ENCODE measurements around the gene APOL2. TPM values are rescaled to one million over a fixed set of nuclear protein-coding genes. Genes with fewer than 3 reads are reported as not detected.
"Not testable (repeated sequence)": the region's sequence is repeated elsewhere in the genome, so short reads cannot be mapped to it uniquely, and the experiment has no call there.

The APOL2 gene
- total and polyA plus RNA-seq, 4 donors, result 19.9 to 37.8 (median 30.0) TPM

DNA sequence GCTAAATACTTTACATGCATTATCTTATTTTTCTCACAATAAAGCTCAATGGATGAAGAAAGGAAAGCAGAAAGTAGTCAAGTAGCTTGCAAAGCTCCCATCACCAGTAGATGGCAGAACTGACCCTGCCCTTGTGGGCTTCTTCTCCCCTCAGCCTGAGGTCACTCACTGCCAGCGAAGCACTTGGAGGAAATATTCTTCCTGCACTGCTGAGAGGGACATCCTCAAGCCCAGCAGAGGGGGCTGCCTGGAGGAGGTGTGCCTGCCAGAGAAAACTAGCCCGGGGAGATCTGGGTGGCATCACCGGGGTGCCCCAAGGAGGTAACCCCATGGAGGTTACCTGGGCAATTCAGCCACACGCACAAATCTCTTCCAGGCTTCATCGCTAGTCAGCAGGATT lies 44.4 kb downstream of the APOL2 start:
- Histone ChIP-seq H3K4me1 (ENCODE audit: control insufficient read depth, insufficient read depth, low read length) (peaks cover 25% of the 10 kb centered on the region), H3K27me3 (ENCODE audit: control insufficient read depth, insufficient read depth, low read length) (no peaks in the 10 kb centered on the region), H3K4me3 (ENCODE audit: low read depth, low read length) (no peak overlapping the region), H3K27ac (ENCODE audit: low read depth, low read length) (no peak overlapping the region), H3K9me3 (ENCODE audit: control insufficient read depth, insufficient read depth, low read length) (no peaks in the 10 kb centered on the region), H3K36me3 (ENCODE audit: control insufficient read depth, insufficient read depth, low read length) (no peaks in the 10 kb centered on the region)
- DNase-seq (ENCODE audit: low read depth in 4 of 6, low spot score in 6 of 6), result peak in 2 of 6 donors; percentile 59 to 67
- 52% methylated on average over 4 of the region's 5 CpGs for WGBS (ENCODE audit: insufficient coverage)

DNA sequence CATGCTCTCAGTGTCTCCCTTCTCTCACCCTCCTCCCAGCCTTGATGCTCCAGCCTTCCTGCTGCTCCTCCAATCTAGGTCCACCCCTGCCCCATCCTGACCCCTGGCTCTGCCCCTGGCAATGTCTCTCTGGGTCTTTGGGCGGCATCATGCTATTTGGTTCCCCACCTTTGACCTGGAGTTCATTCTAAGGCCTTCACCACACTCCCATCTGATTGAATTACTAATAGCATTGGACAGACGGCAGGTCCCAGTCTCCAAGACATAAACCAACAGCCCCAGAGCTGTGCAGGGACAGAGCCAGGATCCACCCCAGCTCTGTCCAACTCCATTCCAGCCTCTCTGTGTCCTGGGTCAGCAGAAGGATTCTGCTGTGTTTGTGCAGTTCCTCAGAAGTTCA lies 44.9 kb downstream of the APOL2 start:
- DNase-seq (ENCODE audit: low read depth in 4 of 6, low spot score in 6 of 6), result no peak
- 76% methylated on average over 2 of the region's 2 CpGs for WGBS (ENCODE audit: insufficient coverage)
- Histone ChIP-seq H3K27ac (ENCODE audit: low read depth, low read length) (no peak overlapping the region), H3K27me3 (ENCODE audit: control insufficient read depth, insufficient read depth, low read length) (no peaks in the 10 kb centered on the region), H3K36me3 (ENCODE audit: control insufficient read depth, insufficient read depth, low read length) (no peaks in the 10 kb centered on the region), H3K9me3 (ENCODE audit: control insufficient read depth, insufficient read depth, low read length) (no peaks in the 10 kb centered on the region), H3K4me1 (ENCODE audit: control insufficient read depth, insufficient read depth, low read length) (peaks cover 25% of the 10 kb centered on the region), H3K4me3 (ENCODE audit: low read depth, low read length) (no peak overlapping the region)

DNA sequence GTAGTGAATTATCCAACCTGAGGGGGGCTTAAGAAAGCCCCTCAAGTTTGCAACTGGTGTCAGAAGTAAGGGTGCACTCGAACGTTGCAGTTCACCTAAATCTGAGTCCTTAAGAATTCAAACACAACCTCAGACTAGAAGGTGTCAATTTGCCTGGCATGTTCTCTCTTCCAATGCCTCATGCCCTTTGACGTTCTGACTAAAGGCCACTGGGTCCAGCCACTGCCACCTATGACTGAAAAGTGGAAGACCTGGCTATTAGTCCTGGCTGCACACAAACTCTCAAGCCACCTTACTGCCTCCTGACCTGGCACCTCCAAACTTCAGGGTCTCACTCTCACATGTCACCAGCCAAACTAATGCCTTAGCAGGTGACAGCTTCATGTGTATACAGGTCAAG lies 45.8 kb downstream of the APOL2 start:
- peaks cover 23% of the 10 kb centered on the region for H3K4me1 ChIP-seq (ENCODE audit: control insufficient read depth, insufficient read depth, low read length)
- no peak for DNase-seq (ENCODE audit: low read depth in 4 of 6, low spot score in 6 of 6)
- H3K36me3 ChIP-seq (ENCODE audit: control insufficient read depth, insufficient read depth, low read length), result no peaks in the 10 kb centered on the region
- 56% methylated on average over 3 of the region's 3 CpGs for WGBS (ENCODE audit: insufficient coverage)
- no peak overlapping the region for H3K27ac ChIP-seq (ENCODE audit: low read depth, low read length)
- no peaks in the 10 kb centered on the region for H3K9me3 ChIP-seq (ENCODE audit: control insufficient read depth, insufficient read depth, low read length)
- H3K4me3 ChIP-seq (ENCODE audit: low read depth, low read length), result no peak overlapping the region
- H3K27me3 ChIP-seq (ENCODE audit: control insufficient read depth, insufficient read depth, low read length), result no peaks in the 10 kb centered on the region

DNA sequence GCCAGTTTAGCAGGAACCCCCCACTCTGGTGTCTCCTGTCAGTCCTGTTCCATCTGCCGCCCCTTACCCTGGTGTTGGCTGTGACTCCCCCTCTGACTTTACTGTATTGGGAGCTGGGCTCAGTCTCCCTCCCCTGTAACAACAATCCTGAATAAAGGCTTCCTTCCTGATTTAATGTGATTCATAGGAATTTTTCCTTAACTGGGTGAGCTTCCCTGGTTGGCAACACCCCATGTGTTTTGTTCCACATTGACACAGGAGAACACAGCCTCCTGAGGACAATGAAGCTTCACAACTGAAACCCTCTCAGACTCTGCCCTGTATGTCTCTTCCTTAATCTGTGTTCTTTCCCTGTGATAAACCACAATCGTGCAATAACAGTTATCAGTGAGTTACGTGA lies 46.2 kb downstream of the APOL2 start:
- Histone ChIP-seq H3K27me3 (ENCODE audit: control insufficient read depth, insufficient read depth, low read length) (no peaks in the 10 kb centered on the region), H3K27ac (ENCODE audit: low read depth, low read length) (no peak overlapping the region), H3K4me3 (ENCODE audit: low read depth, low read length) (no peak overlapping the region), H3K4me1 (ENCODE audit: control insufficient read depth, insufficient read depth, low read length) (peaks cover 20% of the 10 kb centered on the region), H3K9me3 (ENCODE audit: control insufficient read depth, insufficient read depth, low read length) (no peaks in the 10 kb centered on the region), H3K36me3 (ENCODE audit: control insufficient read depth, insufficient read depth, low read length) (no peaks in the 10 kb centered on the region)
- no peak for DNase-seq (ENCODE audit: low read depth in 4 of 6, low spot score in 6 of 6)
- 90% methylated on average over 3 of the region's 3 CpGs for WGBS (ENCODE audit: insufficient coverage)

DNA sequence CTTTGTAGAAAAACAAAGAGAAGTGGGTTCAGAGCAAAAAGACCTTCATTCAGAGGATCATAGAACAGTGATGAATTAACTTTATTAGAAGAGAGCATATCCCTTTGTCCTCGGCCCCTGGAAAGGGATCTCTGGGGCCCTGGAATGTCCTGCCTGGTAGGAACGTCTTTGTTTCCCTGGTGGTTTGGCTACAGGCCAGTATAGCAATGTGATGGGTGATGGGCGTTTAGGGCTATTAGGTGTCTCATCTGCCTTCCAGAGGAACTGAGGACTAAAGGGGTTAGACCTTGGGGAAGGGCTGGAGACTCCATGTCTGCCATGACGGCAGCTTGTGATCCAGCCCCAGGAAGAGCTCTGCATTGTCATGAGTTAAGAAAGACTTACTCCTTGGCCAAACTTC lies 46.8 kb downstream of the APOL2 start:
- Histone ChIP-seq H3K36me3 (ENCODE audit: control insufficient read depth, insufficient read depth, low read length) (no peaks in the 10 kb centered on the region), H3K27ac (ENCODE audit: low read depth, low read length) (no peak overlapping the region), H3K4me1 (ENCODE audit: control insufficient read depth, insufficient read depth, low read length) (peaks cover 15% of the 10 kb centered on the region), H3K9me3 (ENCODE audit: control insufficient read depth, insufficient read depth, low read length) (no peaks in the 10 kb centered on the region), H3K27me3 (ENCODE audit: control insufficient read depth, insufficient read depth, low read length) (no peaks in the 10 kb centered on the region), H3K4me3 (ENCODE audit: low read depth, low read length) (no peak overlapping the region)
- no peak for DNase-seq (ENCODE audit: low read depth in 4 of 6, low spot score in 6 of 6)
- 40% methylated on average over 4 of the region's 4 CpGs for WGBS (ENCODE audit: insufficient coverage)

DNA sequence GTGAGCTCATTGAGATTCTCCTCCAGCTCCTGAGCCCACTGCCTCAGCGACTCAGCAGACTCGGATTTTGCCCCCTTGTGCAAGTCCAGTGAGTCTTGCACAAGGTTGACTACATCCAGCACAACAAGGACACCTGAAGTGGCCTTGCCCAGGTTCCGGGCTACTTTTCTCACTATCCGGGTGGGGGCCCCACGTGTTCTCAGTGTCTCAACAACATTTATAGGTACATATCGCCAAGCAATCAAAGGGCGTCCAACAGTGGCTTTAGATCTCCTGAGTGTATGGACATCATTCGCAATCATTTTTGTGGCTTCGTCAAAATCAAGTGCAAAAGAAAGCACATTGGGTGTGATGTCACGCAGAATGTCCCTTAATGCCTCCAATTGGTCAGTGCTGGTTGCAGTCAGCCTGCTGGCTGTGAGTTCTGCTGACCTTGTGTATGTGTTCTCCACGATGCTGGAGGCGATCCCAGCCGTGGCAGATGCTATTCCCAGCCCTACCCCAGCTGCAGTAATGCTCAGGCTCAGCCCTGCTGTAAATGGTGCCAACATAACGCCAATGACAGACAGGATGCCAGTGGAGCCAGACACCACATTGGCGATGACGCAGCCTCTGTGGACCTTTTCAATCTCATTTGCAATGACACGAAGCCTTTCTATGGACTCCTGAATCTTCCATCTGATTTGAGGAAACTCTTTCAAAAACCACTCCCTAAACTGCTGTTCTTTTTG lies 48.1 kb downstream of the APOL2 start:
- WGBS (ENCODE audit: insufficient coverage), result 66% methylated on average over 16 of the region's 17 CpGs
- no peak overlapping the region for H3K27ac ChIP-seq (ENCODE audit: low read depth, low read length)
- peak in 2 of 6 donors; percentile 71 to 78 for DNase-seq (ENCODE audit: low read depth in 4 of 6, low spot score in 6 of 6)
- H3K4me1 ChIP-seq (ENCODE audit: control insufficient read depth, insufficient read depth, low read length), result peaks cover 3% of the 10 kb centered on the region
- no peak overlapping the region for H3K4me3 ChIP-seq (ENCODE audit: low read depth, low read length)
- no peaks in the 10 kb centered on the region for H3K9me3 ChIP-seq (ENCODE audit: control insufficient read depth, insufficient read depth, low read length)
- H3K36me3 ChIP-seq (ENCODE audit: control insufficient read depth, insufficient read depth, low read length), result no peaks in the 10 kb centered on the region
- H3K27me3 ChIP-seq (ENCODE audit: control insufficient read depth, insufficient read depth, low read length), result no peaks in the 10 kb centered on the region

DNA sequence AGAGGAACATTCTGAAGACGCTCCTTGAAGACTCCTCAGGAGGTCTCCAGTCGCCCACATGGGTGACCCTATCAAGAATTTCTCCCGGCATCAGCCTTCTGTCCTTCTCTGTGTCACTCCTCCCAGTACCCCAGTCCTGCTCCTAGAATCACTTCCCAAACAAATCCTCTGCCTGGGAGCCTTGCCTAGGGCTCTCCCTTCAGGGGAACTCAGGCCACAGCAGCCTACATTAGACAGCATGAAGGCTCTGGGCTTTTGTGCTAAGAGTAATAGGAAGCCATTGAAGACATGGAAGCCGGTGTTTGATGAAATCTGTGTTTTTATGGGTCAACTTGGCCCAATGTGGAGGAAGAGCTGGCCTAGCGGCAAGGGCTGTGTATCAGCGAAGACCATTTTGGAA lies 51.5 kb downstream of the APOL2 start:
- H3K4me3 ChIP-seq (ENCODE audit: low read depth, low read length); H3K36me3 ChIP-seq (ENCODE audit: control insufficient read depth, insufficient read depth, low read length); H3K27me3 ChIP-seq (ENCODE audit: control insufficient read depth, insufficient read depth, low read length); DNase-seq (ENCODE audit: low read depth in 4 of 6, low spot score in 6 of 6); H3K4me1 ChIP-seq (ENCODE audit: control insufficient read depth, insufficient read depth, low read length); H3K9me3 ChIP-seq (ENCODE audit: control insufficient read depth, insufficient read depth, low read length); H3K27ac ChIP-seq (ENCODE audit: low read depth, low read length): not testable (repeated sequence)
- WGBS (ENCODE audit: insufficient coverage), result 92% methylated on average over 3 of the region's 6 CpGs

DNA sequence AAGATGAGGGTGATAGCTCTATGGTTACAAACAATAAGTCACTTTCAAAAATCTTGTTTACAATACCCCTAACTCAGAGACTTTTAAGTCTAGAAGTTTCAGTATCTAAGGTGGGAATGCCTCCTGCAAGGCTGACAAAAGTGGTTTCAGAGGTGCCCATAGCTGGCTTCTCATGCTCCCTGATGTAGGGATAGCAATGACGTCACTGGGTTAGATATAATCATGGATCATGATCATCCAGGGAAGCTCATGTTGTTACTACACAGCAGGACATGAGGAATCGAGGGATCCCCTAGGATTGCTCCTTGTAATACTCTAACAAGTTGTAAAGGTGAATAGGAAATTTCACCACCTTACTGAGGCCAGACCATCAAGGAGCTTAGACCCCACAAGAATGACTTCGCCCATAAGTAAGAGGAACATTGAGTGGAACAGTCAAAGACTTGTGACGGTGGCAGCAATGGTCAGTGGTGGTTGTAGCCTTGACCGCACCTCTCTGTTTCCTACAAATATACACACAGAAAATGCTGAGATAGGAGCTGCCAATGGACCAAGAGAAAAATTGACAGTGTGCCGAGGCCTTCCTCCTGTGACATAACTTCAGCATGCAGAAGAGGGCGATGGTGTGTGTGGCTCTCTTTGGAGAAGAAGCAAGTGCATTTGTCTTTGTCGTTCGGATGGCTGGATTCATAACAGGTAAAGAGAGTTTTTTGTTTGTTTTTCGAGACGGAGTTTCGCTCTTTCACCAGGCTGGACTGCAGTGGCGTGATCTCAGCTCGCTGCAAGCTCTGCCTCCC lies 53.3 kb downstream of the APOL2 start:
- no peak for DNase-seq (ENCODE audit: low read depth in 4 of 6, low spot score in 6 of 6)

DNA sequence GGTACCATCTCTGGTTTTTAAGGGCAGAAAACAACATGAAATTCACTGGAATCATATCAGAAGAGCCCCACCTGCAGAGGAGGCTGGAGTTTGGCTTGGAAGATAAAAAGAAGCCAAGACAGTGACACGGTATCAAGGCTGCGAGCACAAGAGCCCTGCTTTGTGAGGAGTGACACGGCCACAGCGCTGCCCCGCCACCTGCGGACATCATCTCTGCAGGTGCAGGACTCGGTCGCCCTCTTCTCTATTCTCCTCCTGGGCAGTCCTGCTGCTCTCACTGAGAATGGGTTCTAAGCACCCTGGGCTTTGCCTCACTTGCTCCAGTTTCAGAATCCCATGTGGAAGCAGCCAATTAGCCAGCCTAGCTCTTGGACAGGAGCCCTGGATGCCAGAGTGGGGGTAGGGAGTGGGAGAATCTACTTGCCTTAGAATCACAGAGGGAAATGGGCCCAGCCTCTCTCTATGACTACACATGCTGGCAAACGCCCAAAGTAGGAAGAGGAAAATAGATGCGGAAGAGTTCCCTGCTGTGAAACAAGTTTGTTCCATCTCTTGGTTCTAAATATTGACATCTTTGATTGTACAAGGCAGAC lies 54.8 kb downstream of the APOL2 start:
- 55% methylated on average over 8 of the region's 10 CpGs for WGBS (ENCODE audit: insufficient coverage)
- Histone ChIP-seq H3K9me3 (ENCODE audit: control insufficient read depth, insufficient read depth, low read length) (no peaks in the 10 kb centered on the region), H3K27ac (ENCODE audit: low read depth, low read length) (no peak overlapping the region), H3K4me3 (ENCODE audit: low read depth, low read length) (no peak overlapping the region), H3K27me3 (ENCODE audit: control insufficient read depth, insufficient read depth, low read length) (no peaks in the 10 kb centered on the region), H3K4me1 (ENCODE audit: control insufficient read depth, insufficient read depth, low read length) (peaks cover 7% of the 10 kb centered on the region), H3K36me3 (ENCODE audit: control insufficient read depth, insufficient read depth, low read length) (no peaks in the 10 kb centered on the region)
- peak in 2 of 6 donors; percentile 34 to 89 for DNase-seq (ENCODE audit: low read depth in 4 of 6, low spot score in 6 of 6)

More for the DNA sequence above, 53.3 kb downstream of the APOL2 start:
- 88% methylated on average over 10 of the region's 14 CpGs for WGBS (ENCODE audit: insufficient coverage)
- Histone ChIP-seq H3K36me3 (ENCODE audit: control insufficient read depth, insufficient read depth, low read length) (no peaks in the 10 kb centered on the region), H3K27ac (ENCODE audit: low read depth, low read length) (no peak overlapping the region), H3K4me3 (ENCODE audit: low read depth, low read length) (no peak overlapping the region), H3K27me3 (ENCODE audit: control insufficient read depth, insufficient read depth, low read length) (no peaks in the 10 kb centered on the region), H3K4me1 (ENCODE audit: control insufficient read depth, insufficient read depth, low read length) (peaks cover 7% of the 10 kb centered on the region), H3K9me3 (ENCODE audit: control insufficient read depth, insufficient read depth, low read length) (no peaks in the 10 kb centered on the region)
